Body of pancreas (tissue), 4 donors: ENCODE measurements around the gene IKZF2.

Source experiments
- CTCF ChIP-seq, 7 experiments: fragments of 450-650 bp in 4 of 7; fragments of 200-600 bp in 3 of 7; sonication (generic) in 3 of 7; IDR thresholded peaks; one replicate each; pipeline ENCODE4 v1.5.1; 2016 to 2019; ENCODE audit warnings: antibody characterized with exemption in 7 of 7
- POLR2A ChIP-seq, 3 donors: fragments of 450-650 bp; IDR thresholded peaks; one replicate each; pipeline ENCODE4 v1.6.1; 2016; ENCODE audit warnings: antibody characterized with exemption in 3 of 3, mild to moderate bottlenecking in 2 of 3

GRCh38 chr2:212977152-212977551 is 174.3 kb downstream of the IKZF2 start:
- no peak for TF ChIP-seq CTCF (IDR thresholded peaks at IDR 0.05)
- TF ChIP-seq POLR2A (IDR thresholded peaks at IDR 0.05): no peak
